Activated T-cell treated with anti-CD3 and anti-CD28 coated beads, Interleukin-2, amount 50 U/mL, for 4 hours (primary cell): ENCODE measurements around the gene PRSS21. TPM values are rescaled to one million over a fixed set of nuclear protein-coding genes. Genes with fewer than 3 reads are reported as not detected.

ENCODE experiments used
- ATAC-seq, 2 donors: fragments of 200-7000 bp; cut with Tn5 transposase; one replicate each; pipeline ENCODE4 v1.10.0; 2021
- DNase-seq: peaks from one replicate; pipeline ENCODE4 v3.0.0-alpha.2; 2020
- H3K27me3 Mint-ChIP-seq: one replicate; pipeline ENCODE4 v1.8.0; 2021; ENCODE audit warnings: low read depth, mixed read lengths
- H3K36me3 Mint-ChIP-seq: one replicate; pipeline ENCODE4 v1.8.0; 2022; ENCODE audit warnings: mixed read lengths; ENCODE audit not compliant: insufficient read depth
- H3K4me1 Mint-ChIP-seq: one replicate; pipeline ENCODE4 v1.8.0; 2021; ENCODE audit warnings: low read depth, mixed read lengths
- H3K4me3 Mint-ChIP-seq: one replicate; pipeline ENCODE4 v1.8.0; 2021; ENCODE audit warnings: mild to moderate bottlenecking, moderate library complexity, mixed read lengths
- H3K9me3 Mint-ChIP-seq: one replicate; pipeline ENCODE4 v1.8.0; 2021; ENCODE audit warnings: mixed read lengths
- total RNA-seq, 3 donors: library from RNA; stranded (reverse); gene quantifications; one replicate each; pipeline ENCODE4 v1.2.1, GENCODE V29; 2021

Gene PRSS21
- total RNA-seq, 3 donors from 2014 or later: 8.9 to 16.1 (median 13.2) TPM

DNA sequence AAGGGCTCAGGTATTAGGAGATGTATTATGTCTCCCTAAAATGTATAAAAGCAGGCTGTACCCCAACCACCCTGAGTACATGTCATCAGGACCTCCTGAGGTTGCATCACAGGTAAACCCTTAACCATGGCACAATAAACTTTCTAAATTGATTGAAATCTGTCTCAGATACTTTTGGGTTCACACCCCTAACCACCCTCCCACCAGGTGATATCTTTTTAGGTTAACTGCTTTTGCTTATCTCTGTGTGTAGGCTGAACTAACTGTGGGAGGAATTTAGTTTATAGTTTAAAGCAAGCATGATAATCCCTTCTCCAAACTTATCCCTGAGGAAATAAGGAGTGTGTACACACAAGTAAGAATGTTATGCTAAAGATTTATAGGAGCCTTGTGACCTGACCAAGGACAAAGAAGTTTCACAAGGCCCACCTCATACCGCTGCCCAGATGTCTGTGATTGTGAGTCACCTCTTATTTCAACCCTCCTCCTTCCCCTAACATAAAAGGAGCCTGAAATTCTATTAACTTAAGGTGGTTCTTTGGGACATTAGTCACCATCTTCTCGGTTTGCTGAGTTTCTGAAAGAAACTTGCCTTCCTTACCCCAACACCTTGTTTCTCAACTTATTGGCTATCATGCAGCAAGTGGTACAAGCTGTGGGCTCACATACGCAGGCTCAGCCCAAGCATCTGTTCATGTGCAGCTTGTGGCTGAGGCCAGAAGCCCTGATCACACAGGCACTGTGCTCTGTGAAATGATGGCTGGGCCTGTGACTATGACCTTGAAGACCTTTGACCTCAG is 29.7 kb downstream of the PRSS21 start:
- DNase-seq (no peak), ATAC-seq (peak; percentile 70 to 81)
- Mint-ChIP-seq H3K36me3 (no peaks in the 10 kb centered on the region), H3K4me1 (peaks cover 35% of the 10 kb centered on the region), H3K4me3 (no peak overlapping the region), H3K9me3 (no peaks in the 10 kb centered on the region), H3K27me3 (peaks cover 7% of the 10 kb centered on the region)

DNA sequence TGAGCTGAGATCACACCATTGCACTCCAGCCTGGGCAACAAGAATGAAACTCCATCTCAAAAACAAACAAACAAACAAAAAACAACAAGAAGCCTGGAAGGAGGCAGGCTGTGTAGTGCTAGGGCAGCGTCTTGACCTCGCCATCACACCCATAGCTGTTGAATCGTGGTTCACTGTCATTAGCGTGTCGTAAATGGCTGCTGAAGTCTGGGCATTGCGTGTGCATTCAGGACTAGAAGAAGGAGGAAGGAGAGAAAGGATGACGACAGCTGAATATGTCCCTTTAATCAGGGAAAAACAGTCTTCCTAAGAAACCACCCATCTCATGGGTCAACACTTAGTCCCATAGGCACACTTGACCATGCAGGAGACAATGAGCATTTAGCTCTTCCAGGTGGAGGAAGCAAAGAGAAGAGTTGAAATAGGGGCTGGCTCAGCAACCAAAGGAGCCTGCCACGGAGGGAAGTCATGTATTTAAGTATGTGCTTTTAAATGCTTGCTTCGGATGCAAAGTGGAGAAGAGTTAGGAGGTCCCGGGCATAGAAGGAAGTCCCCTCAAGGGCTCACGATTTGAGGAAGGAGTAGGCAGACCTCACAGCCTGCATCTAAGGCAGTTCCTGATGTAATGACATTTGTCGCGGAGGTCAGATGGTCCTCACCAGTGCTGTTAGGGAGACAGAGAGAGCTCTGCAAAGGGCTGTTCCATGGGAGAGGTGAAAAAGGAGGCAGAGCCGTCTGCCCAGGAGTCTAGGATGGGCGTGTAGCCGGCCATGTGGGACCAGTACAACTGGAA is 32.1 kb downstream of the PRSS21 start:
- H3K36me3 Mint-ChIP-seq: no peaks in the 10 kb centered on the region
- ATAC-seq (no peak), DNase-seq (no peak)
- H3K4me1 Mint-ChIP-seq: peaks cover 20% of the 10 kb centered on the region
- H3K9me3 Mint-ChIP-seq: peaks cover 2% of the 10 kb centered on the region
- no peak overlapping the region for H3K4me3 Mint-ChIP-seq
- H3K27me3 Mint-ChIP-seq: peaks cover 7% of the 10 kb centered on the region

DNA sequence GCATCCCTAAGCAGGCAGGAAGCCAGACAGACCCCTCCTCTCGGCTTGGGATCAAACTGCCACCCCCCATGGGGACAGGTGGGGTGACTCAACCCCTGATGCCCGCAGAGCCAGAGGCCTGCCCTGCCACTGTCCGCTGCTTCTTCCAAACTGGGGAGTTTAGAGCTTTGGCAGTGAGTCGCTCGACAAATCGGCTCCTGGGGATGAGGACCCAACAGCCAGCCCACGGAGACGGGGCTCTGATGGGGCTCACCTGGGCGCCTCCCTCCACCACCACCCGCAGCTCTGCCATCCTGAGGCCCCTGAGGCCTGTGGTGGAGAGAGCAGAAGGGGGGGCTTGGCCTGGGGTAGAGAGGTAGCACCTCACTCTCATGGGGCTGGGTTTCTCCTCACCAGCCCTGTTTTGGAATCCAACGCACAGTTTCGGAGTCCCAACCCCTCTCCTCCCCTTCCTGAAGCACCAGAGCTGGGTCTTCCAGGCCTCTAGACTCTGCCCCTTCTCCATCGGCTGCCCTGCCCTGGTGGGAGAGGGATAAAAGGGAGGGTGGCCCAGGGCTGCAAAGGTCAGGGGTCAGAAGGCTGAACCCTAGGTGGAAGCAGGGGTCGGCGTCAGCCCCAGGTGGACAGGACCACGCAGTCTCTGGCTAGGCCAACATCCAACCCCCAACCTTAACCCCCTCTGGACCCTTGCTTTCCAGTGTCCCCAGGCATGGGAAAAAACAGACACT is 35.1 kb downstream of the PRSS21 start:
- DNase-seq (no peak), ATAC-seq (no peak)
- Mint-ChIP-seq H3K4me3 (no peak overlapping the region), H3K27me3 (peaks cover 7% of the 10 kb centered on the region), H3K4me1 (peaks cover 1% of the 10 kb centered on the region), H3K36me3 (no peaks in the 10 kb centered on the region), H3K9me3 (peaks cover 9% of the 10 kb centered on the region)

DNA sequence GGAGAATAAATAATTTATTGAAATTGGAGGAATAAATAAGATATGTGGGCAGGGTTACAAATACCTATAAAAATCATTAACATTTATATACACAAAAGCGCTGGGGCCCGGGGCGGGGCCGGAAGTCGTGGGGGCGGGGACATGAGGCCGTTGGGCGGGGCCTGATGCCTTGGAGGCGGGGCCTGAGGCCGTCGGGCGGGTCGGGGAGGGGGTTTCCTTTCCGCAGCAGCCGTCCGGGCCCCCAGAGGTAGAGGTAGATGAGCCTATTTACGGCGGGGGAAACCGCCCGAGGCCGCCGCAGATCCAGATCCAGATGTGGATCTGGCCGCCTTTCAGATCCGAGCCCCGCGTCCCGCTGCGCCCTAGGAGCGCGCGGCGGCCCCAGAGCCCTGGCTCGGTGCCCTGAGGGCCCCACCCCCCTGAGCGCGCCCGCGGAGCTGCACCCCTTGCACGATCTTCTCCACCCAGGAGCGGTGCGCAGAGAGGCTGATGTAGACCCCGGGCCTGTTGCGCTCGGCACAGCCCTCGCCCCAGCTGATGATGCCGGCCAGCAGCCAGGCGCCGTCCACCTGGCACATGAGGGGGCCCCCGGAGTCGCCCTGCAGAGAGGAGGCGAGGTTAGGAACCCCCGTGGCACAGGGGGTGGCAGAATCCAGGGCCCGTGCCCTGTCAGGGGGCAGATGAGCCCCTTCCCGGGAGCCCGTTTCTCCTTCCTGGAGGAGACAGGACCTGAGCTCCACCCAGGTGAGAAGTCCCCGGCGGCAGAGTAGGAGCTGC is 35.9 kb downstream of the PRSS21 start:
- ATAC-seq: no peak
- no peaks in the 10 kb centered on the region for H3K36me3 Mint-ChIP-seq
- H3K4me3 Mint-ChIP-seq: no peak overlapping the region
- peaks cover 10% of the 10 kb centered on the region for H3K27me3 Mint-ChIP-seq
- no peak for DNase-seq
- peaks cover 9% of the 10 kb centered on the region for H3K9me3 Mint-ChIP-seq
- peaks cover 3% of the 10 kb centered on the region for H3K4me1 Mint-ChIP-seq

DNA sequence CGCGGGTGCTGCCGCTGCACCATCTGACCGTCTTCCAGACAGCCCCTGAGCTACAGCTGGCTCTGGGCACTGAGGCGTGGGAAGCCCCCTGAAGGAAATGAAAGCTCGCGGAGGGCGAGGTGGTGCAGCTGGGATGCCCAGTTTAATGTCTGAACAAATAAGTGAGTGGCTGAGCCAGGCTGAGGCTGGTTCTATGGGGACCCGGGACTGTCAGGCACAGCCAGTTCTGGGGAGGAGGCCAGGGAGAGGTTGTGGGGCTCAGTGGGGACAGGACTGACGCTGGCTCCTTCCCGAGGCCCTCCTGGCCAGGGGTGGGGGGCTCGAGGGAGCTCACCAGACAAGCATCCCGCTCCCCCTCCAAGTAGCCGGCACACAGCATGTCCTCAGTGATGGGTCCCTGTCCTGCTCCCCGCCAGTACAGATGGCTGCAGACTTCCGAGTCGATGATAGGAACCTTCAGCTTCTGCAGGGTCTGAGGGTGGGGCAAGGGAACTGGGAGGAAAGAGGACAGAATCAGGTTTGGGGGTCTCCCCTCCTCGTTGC is 36.6 kb downstream of the PRSS21 start:
- DNase-seq (no peak), ATAC-seq (no peak)
- peaks cover 7% of the 10 kb centered on the region for H3K4me1 Mint-ChIP-seq
- peaks cover 9% of the 10 kb centered on the region for H3K9me3 Mint-ChIP-seq
- H3K36me3 Mint-ChIP-seq: no peaks in the 10 kb centered on the region
- peaks cover 10% of the 10 kb centered on the region for H3K27me3 Mint-ChIP-seq
- no peak overlapping the region for H3K4me3 Mint-ChIP-seq

DNA sequence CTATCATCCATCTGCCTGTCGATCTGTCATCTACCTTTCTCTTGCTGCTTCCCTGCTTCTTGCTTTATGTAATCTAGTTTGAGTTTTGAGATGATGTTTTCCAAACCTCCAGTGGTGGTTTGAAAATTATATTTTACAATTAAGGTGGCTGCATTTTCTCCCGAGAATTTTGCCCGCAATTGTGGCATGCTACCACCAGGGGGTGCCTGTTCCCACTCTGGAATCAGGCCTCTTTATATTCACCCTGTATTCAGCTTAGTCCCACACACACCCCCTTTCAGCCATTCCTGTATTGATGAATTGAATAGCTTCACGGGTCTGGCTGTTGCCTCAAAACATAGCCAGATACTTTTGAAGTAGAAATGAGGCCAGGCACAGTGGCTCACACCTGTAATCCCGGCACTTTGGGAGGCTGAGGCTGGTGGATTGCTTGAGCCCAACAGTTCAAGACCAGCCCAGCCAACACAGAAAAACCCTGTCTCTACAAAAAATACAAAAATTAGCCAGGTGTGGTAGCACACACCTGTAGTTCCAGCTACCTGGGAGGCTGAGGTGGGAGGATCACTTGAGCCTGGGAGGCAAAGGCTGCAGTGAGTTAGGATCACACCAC is 37.8 kb downstream of the PRSS21 start:
- Mint-ChIP-seq H3K4me3 (no peak overlapping the region), H3K27me3 (peaks cover 3% of the 10 kb centered on the region), H3K9me3 (peaks cover 9% of the 10 kb centered on the region), H3K36me3 (no peaks in the 10 kb centered on the region), H3K4me1 (peaks cover 7% of the 10 kb centered on the region)
- no peak for DNase-seq
- no peak for ATAC-seq

DNA sequence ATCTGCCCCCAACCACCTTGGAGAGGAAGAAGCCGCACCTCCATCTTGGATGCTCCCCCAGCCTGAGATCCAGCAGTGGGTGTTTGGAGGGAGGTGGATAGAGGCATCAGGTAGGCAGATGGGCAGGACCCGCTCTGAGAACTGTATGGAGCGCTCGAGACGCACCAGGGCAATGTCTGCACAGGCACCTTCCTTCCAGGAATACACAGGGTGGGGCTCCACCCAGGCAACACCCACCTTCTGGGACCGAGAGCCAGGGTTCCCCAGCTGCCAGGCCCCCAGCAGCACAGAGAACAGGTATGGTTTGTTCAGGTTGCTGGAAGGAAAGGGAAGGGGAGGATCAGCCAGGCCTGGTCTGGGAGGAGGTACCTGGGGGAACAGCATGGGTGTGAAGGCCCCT is 38.5 kb downstream of the PRSS21 start:
- Mint-ChIP-seq H3K4me3 (no peak overlapping the region), H3K27me3 (peaks cover 8% of the 10 kb centered on the region), H3K36me3 (no peaks in the 10 kb centered on the region), H3K9me3 (peaks cover 9% of the 10 kb centered on the region), H3K4me1 (peaks cover 7% of the 10 kb centered on the region)
- no peak for ATAC-seq
- DNase-seq: no peak

DNA sequence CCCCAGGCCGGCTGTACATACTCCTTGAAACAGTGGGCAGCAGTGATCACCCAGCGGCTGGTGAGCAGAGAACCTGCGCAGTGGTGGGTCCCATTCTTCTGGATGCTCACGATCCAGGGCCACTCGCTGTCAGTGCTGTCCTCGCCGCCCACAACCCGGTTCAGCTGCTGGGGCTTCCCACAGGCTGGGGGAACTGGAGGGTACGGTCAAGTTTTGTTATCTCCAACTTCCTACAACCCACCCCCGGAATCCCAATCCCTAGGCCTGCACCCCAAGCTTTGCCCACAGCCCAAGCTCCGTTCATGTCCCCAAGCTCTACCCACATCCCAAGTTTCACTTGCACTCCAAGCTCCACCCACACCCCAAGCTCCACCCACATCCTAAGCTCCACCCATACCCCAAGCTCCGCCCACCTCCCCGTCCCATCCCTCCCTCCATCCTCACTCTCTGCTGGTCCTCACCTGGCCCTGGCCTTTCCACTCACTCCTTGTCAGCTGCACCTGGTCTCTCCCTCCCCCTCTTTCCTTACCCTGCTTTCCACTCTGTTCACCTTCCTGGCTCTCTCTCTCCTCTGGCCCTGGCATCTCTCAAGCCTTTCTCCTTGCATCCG is 39.1 kb downstream of the PRSS21 start:
- Mint-ChIP-seq H3K4me1 (peaks cover 7% of the 10 kb centered on the region), H3K9me3 (peaks cover 10% of the 10 kb centered on the region), H3K4me3 (no peak overlapping the region), H3K27me3 (peaks cover 10% of the 10 kb centered on the region), H3K36me3 (no peaks in the 10 kb centered on the region)
- ATAC-seq (no peak), DNase-seq (no peak)

DNA sequence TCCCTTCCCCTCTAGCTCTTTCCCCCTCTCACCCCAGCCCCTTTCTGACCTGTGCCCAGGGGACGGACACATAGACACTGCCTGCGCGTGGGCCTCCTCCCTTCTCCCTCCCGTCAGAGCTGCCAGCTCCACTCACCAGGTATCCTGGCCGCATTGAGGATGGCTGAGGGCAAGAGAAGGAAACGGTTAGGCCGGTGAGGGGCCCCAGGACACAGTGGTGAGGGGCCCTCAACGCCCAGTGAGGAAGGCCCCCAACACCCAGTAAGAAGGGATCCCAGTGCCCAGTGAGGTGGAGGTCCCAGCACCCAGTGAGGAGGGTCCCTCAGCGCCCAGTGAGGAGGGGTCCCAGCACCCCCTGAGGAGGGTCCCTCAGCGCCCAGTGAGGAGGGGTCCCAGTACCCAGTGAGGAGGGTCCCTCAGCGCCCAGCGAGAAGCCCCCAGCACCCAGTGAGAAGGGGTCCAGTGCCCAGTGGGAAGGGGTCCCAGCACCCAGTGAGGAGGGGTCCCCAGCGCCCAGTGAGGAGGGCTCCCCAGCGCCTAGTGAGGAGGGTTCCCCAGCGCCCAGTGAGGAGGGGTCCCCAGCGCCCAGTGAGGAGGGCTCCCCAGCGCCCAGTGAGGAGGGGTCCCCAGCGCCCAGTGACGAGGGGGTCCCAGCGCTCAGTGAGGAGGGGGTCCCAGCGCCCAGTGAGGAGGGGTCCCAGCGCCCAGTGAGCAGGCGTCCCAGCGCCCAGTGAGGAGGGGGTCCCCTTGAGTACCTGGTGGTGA is 39.8 kb downstream of the PRSS21 start:
- H3K9me3 Mint-ChIP-seq: peaks cover 12% of the 10 kb centered on the region
- H3K4me1 Mint-ChIP-seq: peaks cover 7% of the 10 kb centered on the region
- no peaks in the 10 kb centered on the region for H3K36me3 Mint-ChIP-seq
- peaks cover 14% of the 10 kb centered on the region for H3K27me3 Mint-ChIP-seq
- H3K4me3 Mint-ChIP-seq: no peak overlapping the region
- no peak for ATAC-seq
- no peak for DNase-seq

DNA sequence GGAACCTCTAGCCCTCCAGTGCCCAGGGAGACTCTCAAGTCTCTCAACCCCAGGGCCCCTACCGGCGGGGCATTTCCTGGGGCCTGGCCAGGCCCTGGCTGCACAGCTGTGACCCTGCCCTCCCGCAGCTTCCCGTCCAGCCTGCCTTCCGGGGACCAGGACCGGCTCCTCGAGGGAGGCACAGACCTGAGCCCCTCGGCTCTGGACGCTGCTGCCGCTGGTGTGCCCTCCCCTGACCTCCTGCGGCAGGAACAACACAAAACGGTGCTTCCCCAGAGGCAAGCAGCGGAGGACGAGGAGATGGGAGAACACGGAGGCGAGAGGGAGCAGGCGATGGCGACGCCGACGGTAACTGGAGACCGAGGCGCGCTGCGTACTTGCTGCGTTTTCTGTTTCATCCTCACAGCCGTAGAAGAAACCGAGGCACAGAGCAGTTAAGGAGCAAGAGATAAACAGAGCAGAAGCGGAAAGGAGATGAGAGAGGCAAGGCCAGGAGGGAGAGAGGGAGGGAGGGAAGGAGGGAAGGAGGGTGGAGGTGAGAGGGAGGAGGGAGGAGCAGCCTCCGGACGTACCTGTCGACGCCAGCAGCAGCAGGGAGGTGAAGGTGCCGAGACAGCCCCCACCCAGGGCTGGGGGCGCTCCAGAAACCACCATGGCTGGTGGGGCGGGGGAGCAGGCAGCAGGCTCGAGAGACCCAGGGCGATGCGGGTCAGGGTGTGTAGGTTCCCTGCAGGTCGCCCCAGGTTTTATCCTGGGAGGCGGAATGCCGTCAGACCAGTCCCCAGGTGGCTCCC is 40.6 kb downstream of the PRSS21 start, which contains the start of gene PRSS22:
Gene PRSS22 (minus strand): TSS at position 720 of the 794 bp plus-strand sequence. CDS start 66 bp downstream, at position 654.
- no peak for DNase-seq

DNA sequence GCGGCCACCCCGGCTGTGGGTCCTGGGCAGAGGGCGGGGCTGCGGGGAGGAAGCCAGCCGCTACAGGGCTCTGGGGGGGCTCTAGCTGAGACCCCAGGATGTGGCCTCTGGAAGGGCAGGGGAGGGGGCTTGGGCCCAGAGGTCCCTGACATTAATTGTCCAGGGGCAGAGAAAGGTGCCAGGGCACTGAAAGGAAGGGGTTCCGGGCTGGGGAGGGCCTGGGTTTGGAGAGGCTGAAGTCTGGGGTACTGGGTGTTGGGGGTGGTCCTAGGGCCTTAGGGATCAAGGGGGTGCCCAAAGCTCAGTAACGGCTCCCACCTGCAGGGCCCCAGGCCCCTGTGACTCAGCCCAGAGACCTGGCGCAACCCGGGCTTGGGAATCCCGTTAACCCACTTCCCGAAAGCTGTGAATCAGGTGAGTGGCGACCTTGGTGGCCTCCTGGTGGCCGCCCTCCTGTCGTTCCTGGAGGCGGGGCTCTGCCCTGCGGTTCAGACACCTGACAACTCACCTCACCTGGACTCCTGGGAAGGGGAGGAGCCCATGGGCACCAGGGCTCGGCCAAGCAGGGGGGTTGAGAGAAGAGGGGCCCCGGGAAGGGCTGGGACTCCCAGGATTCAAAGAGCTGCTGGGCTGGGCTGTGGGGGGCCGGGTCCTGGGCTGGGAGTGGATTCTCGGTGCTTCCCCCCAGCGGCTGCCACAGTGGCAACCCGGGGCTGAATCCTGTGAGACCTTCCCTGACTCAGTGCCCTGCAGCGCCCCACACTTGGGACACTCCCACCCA is 41.4 kb downstream of the PRSS21 start:
- ATAC-seq (peak; percentile 31 to 32), DNase-seq (no peak)
- peak overlapping the region; percentile 19 for H3K4me3 Mint-ChIP-seq

More for the DNA sequence above, 40.6 kb downstream of the PRSS21 start, which contains the start of gene PRSS22:
- Mint-ChIP-seq H3K36me3 (no peaks in the 10 kb centered on the region), H3K4me1 (peaks cover 7% of the 10 kb centered on the region), H3K9me3 (peaks cover 12% of the 10 kb centered on the region), H3K4me3 (peak within 1 kb of the TSS; percentile 83), H3K27me3 (peaks cover 14% of the 10 kb centered on the region)
- ATAC-seq: peak; percentile 32 to 45

More for the DNA sequence above, 41.4 kb downstream of the PRSS21 start:
- H3K9me3 Mint-ChIP-seq: peaks cover 12% of the 10 kb centered on the region
- H3K27me3 Mint-ChIP-seq: peaks cover 15% of the 10 kb centered on the region
- H3K36me3 Mint-ChIP-seq: no peaks in the 10 kb centered on the region
- H3K4me1 Mint-ChIP-seq: peaks cover 7% of the 10 kb centered on the region
